Gastrocnemius medialis (tissue), 4 donors: Measurements from ENCODE around the gene NAALAD2.
"Not testable (repeated sequence)": the region's sequence is repeated elsewhere in the genome, so short reads cannot be mapped to it uniquely, and the experiment has no call there.

Experiments
- POLR2A ChIP-seq, 2 donors: fragments of 450-650 bp; IDR thresholded peaks; one replicate each; pipeline ENCODE4 v1.6.1; 2017; ENCODE audit warnings: antibody characterized with exemption in 2 of 2, mild to moderate bottlenecking in 2 of 2, moderate library complexity in 2 of 2
- TF ChIP-seq, protein P1 (sequence below), 5 experiments: fragments of 450-650 bp in 3 of 5; fragments of 200-600 bp in 2 of 5; sonication (generic) in 2 of 5; IDR thresholded peaks in 4 of 5; conservative IDR thresholded peaks in 1 of 5; 1 replicate in 4 of 5; 2 replicates in 1 of 5; pipeline ENCODE4 v1.5.1; 2016 to 2019; ENCODE audit warnings: antibody characterized with exemption in 5 of 5, mild to moderate bottlenecking in 3 of 5, moderate library complexity in 3 of 5

DNA sequence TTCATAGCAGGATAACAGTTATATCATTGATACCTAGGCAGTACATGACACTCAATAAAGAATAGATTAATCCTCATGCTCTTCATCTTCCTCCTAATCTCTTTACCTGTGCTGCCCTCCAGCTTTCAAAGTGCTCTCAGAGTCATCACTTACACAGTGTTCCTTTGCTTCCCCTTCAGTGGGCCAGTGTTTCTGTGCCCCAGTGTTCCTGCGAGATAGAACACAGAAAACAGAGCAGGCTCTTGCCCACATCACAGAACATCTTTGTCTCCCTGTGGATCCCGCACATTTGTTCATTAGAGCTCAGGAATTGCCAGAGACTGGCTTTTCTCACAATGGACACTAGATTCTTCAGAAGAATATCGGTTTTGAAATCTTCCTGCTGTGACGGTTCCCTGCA, 36.2 kb upstream of the NAALAD2 start:
- TF ChIP-seq, protein P1, sequence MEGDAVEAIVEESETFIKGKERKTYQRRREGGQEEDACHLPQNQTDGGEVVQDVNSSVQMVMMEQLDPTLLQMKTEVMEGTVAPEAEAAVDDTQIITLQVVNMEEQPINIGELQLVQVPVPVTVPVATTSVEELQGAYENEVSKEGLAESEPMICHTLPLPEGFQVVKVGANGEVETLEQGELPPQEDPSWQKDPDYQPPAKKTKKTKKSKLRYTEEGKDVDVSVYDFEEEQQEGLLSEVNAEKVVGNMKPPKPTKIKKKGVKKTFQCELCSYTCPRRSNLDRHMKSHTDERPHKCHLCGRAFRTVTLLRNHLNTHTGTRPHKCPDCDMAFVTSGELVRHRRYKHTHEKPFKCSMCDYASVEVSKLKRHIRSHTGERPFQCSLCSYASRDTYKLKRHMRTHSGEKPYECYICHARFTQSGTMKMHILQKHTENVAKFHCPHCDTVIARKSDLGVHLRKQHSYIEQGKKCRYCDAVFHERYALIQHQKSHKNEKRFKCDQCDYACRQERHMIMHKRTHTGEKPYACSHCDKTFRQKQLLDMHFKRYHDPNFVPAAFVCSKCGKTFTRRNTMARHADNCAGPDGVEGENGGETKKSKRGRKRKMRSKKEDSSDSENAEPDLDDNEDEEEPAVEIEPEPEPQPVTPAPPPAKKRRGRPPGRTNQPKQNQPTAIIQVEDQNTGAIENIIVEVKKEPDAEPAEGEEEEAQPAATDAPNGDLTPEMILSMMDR (IDR thresholded peaks at IDR 0.05 in 4 of 5, conservative IDR thresholded peaks at IDR 0.05 in 1 of 5), result not testable (repeated sequence)
- TF ChIP-seq POLR2A (IDR thresholded peaks at IDR 0.05), result not testable (repeated sequence)
